GM19239 (cell line): ENCODE measurements around the gene THRB.

Source experiments
- DNase-seq: peaks from one replicate; pipeline ENCODE4 v3.0.0; 2011; ENCODE audit warnings: low spot score; ENCODE audit not compliant: insufficient read length
- FAIRE-seq: peaks from 2 replicates; lab custom pipeline; 2011; peaks lifted over from hg19 to GRCh38; lab: Jason Lieb, UNC

Gene THRB

DNA sequence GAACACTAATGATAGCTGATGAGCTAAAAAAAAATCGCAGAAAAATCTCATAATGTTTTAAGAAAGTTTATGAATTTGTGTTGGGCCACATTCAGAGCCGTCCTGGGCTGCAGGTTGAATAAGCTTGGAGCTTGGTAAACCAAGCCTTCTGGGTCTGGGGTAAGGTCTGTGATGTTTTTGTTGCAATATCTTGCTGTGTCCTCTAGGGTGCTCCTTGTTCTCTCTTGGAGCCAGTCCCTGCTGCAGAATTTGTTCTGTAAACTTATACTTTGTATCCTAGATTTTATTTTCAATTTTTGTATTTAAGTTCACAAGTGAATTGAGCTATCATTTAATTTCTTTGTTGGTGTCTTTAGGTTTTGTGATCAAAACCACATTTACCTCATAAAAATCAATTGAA, 405.9 kb downstream of the THRB start:
- DNase-seq = peak; percentile 22
- FAIRE-seq = no peak

DNA sequence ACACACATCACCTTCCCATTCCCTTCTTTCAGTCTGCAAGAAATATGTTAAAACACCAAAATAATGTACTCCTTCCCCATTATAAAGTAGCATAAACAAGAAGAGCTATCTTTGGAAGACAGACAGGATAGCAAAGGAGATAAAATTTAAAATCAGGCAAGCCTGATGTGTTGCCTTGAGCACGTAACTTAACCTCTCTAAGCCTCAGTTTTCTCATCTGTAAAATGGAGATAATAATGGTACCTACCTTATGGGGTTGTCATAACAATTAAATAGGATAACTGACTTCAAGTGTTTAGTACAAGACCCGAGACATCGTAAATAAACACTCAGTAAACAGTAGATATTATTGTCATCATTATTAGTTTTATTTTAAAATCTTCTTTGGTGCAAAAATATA, 407.2 kb downstream of the THRB start:
- FAIRE-seq (no peak), DNase-seq (no peak)

DNA sequence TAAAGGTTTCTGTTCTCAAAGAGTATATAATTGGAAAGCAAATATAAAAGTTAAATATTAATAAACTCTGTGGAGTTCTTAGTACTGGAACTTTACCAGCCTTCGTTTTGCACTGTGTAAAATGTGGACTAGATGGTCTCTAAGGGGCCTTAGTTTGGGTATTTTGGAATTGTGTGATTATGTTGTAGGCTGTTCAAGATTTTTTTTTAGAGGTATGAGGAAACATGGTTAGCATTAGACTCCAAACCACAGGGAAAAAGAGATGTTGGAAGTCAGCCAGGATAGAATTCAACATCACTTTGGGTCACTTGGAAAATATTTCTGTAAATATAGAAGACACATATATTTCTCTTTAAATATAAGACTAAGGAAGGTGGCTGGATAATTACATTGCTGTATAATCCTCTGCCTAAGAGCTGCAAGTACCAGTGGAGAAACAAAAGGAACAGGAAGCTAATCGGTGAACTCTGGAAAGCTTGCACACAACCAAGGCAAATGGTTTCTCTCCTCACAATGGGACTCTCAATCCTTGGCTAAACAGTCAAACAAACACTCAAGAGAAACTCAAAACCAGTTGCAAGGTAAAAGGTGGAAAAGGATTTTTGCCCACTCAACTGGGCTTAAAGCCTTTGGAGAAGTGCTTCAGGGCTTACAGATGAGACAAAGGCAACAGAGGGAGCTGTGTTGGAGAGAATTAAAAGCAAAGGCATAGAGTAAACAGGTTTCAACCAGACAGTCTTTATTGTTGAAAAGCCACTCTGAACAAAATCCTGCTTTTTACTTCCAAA, 407.8 kb downstream of the THRB start:
- FAIRE-seq (no peak), DNase-seq (no peak)

DNA sequence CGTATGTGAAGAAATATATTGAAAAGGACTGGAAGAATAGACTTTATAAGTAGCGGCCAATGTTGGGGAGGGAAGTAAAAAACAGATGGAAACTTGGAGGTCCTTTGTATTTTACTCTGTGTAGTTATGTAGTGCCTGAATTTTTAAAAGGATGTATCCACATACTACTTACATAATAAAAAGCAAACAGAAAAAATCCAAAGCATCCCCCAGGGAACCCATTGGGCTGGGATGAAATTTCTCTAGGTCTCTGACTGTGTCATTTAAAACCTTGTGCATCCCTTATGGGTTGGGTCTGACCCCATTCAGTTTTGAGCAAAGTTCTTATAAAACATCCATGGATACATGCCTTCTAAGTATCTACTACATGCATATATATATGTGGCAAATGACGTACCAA, 408.4 kb downstream of the THRB start:
- DNase-seq = no peak
- no peak for FAIRE-seq

GRCh38 chr3:24072193-24072592, 422.5 kb downstream of the THRB start:
- FAIRE-seq = no peak
- no peak for DNase-seq

GRCh38 chr3:24069045-24069444, 425.6 kb downstream of the THRB start:
- DNase-seq = no peak
- FAIRE-seq = no peak

GRCh38 chr3:24067483-24067882, 427.2 kb downstream of the THRB start:
- DNase-seq = no peak
- no peak for FAIRE-seq
